ENCODE results near the gene BPIFB3. TPM values are rescaled to one million over a fixed set of nuclear protein-coding genes. Genes with fewer than 3 reads are reported as not detected.

Gene BPIFB3
- total and polyA plus RNA-seq, 2 of the 4 experiments (the other 2 are of a cell fraction), result not detected

- no peak for TF ChIP-seq RFX5 (IDR thresholded peaks at IDR 0.05; ENCODE audit: low read depth, low read length)
These were observed 16.7 kb downstream of the BPIFB3 start (continued) for GRCh38 chr20:33070111-33071053.

- DNase-seq (no peak), ATAC-seq (ENCODE audit: low read depth) (no peak)
- H3K27me3 ChIP-seq (ENCODE audit: control insufficient read depth, insufficient read depth, low read length), result peaks cover 17% of the 10 kb centered on the region
- no peak overlapping the region for H3K23ac ChIP-seq (ENCODE audit: low read depth, low read length)
- H2BK15ac ChIP-seq (ENCODE audit: low read depth, low read length), result no peak overlapping the region
- intact Hi-C loops (cut with micrococcal nuclease) (no loop called here), dilution Hi-C loops (cut with HindIII; ENCODE audit: low sequenced_read_pairs, unreplicated experiment) (no loop called here), in situ Hi-C loops (cut with MboI; ENCODE audit: low sequenced_read_pairs) (no loop called here)
- H2BK120ac ChIP-seq (ENCODE audit: low read depth, low read length), result no peak overlapping the region
- no peaks in the 10 kb centered on the region for H3K36me3 ChIP-seq (ENCODE audit: control insufficient read depth, insufficient read depth, low read length)
- H3K4ac ChIP-seq (ENCODE audit: low read depth, low read length), result no peak overlapping the region
- no peak overlapping the region for H4K91ac ChIP-seq (ENCODE audit: insufficient read depth, low read depth, low read length)
- no peaks in the 10 kb centered on the region for H3K79me1 ChIP-seq (ENCODE audit: low read depth in 1 of 2, low read length in 2 of 2)
- H4K5ac ChIP-seq (ENCODE audit: low read depth, low read length), result no peak overlapping the region
- no peaks in the 10 kb centered on the region; the same call in 1 of the 2 replicates for H4K20me1 ChIP-seq (ENCODE audit: insufficient read depth, low read length)
- no peaks in the 10 kb centered on the region for H3K4me1 ChIP-seq (ENCODE audit: control insufficient read depth, insufficient read depth, low read length)
- H2AFZ ChIP-seq (replicated peaks; ENCODE audit: low read length, poor library complexity), result no peak overlapping the region
- BruUV-seq (replicated peaks), result no TSS peak
- H3K4me2 ChIP-seq (ENCODE audit: low read depth, low read length), result no peak overlapping the region
- ChIA-PET POLR2A (ENCODE audit: unreplicated experiment) (no interaction called here), CTCF (no interaction called here)
- no peak overlapping the region for H2BK20ac ChIP-seq (ENCODE audit: low read depth, low read length)
- no peak overlapping the region for H3K9ac ChIP-seq (ENCODE audit: low read depth, low read length)
- WGBS, 2 experiments (ENCODE audit: extremely low coverage in 2 of 2, insufficient read length in 1 of 2), result no CpG with 5 or more reads among the region's 5 CpGs
- no peak overlapping the region for H3K4me3 ChIP-seq (ENCODE audit: insufficient read depth, low read depth, low read length)
- no peak overlapping the region for H3K18ac ChIP-seq (ENCODE audit: low read depth, low read length)
- H3K9me1 ChIP-seq (ENCODE audit: insufficient read depth, low read length), result no peaks in the 10 kb centered on the region
- no peak overlapping the region for H3K27ac ChIP-seq (ENCODE audit: insufficient read depth, low read length)
- H4K8ac ChIP-seq (ENCODE audit: low read depth in 2 of 2, low read length in 2 of 2), result no peak overlapping the region
- TF ChIP-seq MAFK (IDR thresholded peaks at IDR 0.05; ENCODE audit: low read depth, low read length) (no peak), CEBPB (IDR thresholded peaks at IDR 0.05; ENCODE audit: low read depth, low read length) (no peak), MAZ (IDR thresholded peaks at IDR 0.05; ENCODE audit: borderline replicate concordance, low read depth, low read length) (no peak), CTCF (conservative IDR thresholded peaks at IDR 0.05; ENCODE audit: low read depth, low read length) (no peak), MXI1 (IDR thresholded peaks at IDR 0.05; ENCODE audit: borderline replicate concordance, low read depth, low read length) (no peak), BHLHE40 (IDR thresholded peaks at IDR 0.05; ENCODE audit: low read depth, low read length) (no peak), ELK1 (IDR thresholded peaks at IDR 0.05; ENCODE audit: borderline replicate concordance, low read depth, low read length) (no peak), SMC3 (IDR thresholded peaks at IDR 0.05; ENCODE audit: low read depth, low read length) (no peak), FOS (IDR thresholded peaks at IDR 0.05; ENCODE audit: low read depth, low read length) (no peak), POLR2A (IDR thresholded peaks at IDR 0.05; ENCODE audit: low read depth, low read length) (no peak), RFX5 (IDR thresholded peaks at IDR 0.05; ENCODE audit: low read depth, low read length) (no peak), NFE2L2 (IDR thresholded peaks at IDR 0.05; ENCODE audit: low read depth, low read length) (no peak)
- no peak overlapping the region for H3K14ac ChIP-seq (replicated peaks; ENCODE audit: low read depth, low read length)
- H2AK9ac ChIP-seq (replicated peaks; ENCODE audit: low read depth, low read length, poor library complexity), result no peak overlapping the region
- no peak overlapping the region for H2AK5ac ChIP-seq (ENCODE audit: low read depth, low read length)
- no peak overlapping the region for H3K56ac ChIP-seq (ENCODE audit: extremely low read depth, insufficient read depth, low read length)
- no peaks in the 10 kb centered on the region for H3K9me3 ChIP-seq (ENCODE audit: control insufficient read depth, insufficient read depth, low read length)
- H2BK5ac ChIP-seq (ENCODE audit: low read depth, low read length, poor library complexity, severe bottlenecking), result no peak overlapping the region
These were observed 17.5 kb downstream of the BPIFB3 start for GRCh38 chr20:33071198-33071597.

All from IMR-90 (cell line).